HT-29 (cell line): ENCODE measurements around the gene CWC27. TPM values are rescaled to one million over a fixed set of nuclear protein-coding genes. Genes with fewer than 3 reads are reported as not detected.

Source experiments
- DNase-seq: peaks from one replicate; pipeline ENCODE4 v3.0.0-alpha.2; 2015; ENCODE audit warnings: low spot score
- total RNA-seq: library from RNA; depleted of rRNA; stranded (reverse); fragments of >200 nt; shearing (Covaris generic); gene quantifications from 2 replicates; pipeline ENCODE4 v1.2.3, GENCODE V29; 2014

CWC27 gene
- total RNA-seq, 1 experiment from 2014 or later: 10.8 TPM

DNA sequence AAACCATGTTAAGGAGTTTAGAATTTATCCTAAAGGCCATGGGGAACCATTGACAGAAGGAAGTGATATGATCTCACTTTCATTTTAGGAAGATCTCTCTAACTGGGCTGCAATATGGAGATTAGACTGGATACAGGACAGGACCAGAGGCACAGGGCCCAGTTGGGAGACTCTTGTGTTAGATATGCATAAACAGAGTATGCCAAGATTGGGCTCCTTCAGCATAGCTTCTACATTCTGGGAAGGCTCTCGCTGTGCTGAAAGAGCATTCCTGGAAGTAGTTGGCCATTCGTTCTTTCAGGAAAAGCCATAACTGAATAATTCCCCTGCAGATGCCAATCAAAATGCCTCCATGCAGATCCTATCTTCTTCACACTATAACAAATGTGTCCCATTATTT, 204.5 kb downstream of the CWC27 start:
- DNase-seq: no peak

DNA sequence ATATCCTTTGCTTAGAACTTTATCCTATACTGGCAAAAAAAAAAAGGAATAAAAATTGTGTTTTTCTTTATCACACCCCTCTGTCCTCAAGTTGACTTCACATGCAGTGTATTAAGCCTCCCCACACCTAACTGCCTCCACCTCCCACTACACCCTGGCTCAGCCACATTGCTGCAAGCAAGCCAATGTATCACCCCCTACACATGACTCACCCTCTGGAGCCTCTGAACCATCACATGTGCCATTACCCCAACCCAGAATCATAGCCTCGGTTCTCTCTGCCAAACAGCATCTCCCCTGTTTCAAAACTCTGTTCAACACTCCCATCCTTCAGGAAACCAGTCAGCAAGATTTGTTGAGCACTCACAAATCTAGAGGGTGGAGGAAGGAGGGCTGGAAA, 209.0 kb downstream of the CWC27 start:
- DNase-seq: no peak

DNA sequence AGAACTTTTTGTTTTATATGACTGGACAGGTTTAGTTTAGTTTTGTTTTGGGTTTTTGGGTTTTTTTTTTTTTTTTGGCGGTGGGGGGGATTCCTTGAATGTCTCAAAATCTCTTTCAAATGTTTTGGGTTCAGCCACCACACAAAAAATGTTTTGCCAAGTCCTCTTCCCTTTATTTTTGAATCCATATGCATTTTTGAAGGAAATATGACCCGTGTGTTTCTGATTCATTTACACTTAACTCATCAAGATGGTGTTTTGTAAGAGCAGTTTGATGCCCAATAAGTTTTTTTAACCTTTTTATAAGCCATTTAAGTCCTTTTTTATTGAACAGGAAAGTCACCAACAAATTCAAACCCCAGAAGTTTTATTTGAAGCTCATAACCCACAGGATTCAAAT, 209.8 kb downstream of the CWC27 start:
- DNase-seq: no peak

DNA sequence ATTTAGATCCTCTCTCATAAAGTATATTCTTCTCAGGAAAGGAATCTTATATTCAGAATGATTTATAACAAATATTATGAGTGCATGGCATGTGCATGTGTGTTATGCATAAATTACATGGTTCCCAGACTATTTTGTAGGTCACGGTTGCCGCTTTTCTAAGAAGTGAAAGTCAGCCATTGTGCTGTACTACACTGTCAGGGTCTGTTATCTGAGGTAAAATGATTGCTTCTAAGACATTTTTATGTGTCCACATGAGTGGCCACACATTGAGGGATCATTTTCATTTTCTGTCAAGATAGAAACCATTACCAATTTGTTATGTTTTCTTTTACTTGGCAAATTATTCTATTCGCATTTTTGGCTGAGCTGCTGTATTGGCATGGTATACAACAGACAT, 210.8 kb downstream of the CWC27 start:
- no peak for DNase-seq

DNA sequence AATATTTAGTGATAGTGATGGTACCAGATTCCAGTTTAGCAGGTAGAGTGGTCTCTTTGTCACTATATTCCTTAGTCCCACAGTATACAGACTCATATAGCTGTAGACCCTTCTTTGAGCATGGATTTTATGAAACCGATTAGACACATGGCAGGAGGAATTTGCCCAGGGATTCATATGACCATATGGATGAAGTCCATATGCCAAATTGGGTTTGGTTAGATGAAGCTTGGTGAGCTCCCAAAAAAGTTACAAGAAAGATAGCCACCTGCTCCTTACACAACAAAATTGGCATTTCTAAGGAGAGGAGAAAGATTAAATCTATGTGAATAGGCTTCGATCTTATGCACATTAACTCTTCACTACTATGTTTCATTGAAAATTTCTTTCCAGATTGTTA, 211.4 kb downstream of the CWC27 start:
- no peak for DNase-seq

DNA sequence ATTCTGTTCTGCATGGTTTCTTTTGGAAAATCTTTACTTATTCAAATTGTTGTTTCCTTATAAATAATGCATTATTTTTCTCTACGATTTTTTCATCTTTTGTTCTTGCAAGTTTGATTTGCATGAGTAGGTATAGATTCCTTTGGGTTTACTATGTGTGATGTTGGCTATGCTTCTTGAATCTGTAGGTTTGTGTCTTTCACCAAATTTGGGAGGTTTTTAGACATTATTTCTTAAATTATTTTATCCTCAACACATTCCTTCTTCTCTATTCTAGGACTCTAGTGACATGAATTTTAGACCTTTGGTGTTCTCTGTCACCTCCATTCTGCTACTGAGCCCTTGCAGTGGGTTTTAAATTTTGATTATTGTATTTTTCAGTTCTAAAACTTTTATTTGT, 219.0 kb downstream of the CWC27 start:
- no peak for DNase-seq

DNA sequence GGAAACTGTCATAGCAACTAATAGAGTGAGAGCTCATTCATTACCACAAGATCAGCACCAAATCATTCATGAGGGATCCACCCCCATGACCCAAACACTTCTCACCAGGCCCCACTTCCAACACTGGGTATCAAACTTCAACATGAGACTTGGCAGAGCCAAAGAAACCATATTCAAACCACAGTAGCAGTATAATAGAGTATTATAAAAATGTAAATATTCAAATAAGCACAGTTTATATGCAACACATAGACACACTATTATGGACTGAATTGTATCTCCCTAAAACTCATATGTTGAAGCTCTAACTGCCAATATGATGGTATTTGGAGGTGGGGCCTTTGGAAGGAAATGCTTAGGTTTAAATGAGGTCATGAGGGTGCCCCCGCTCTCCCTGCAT, 240.5 kb downstream of the CWC27 start:
- DNase-seq: no peak

DNA sequence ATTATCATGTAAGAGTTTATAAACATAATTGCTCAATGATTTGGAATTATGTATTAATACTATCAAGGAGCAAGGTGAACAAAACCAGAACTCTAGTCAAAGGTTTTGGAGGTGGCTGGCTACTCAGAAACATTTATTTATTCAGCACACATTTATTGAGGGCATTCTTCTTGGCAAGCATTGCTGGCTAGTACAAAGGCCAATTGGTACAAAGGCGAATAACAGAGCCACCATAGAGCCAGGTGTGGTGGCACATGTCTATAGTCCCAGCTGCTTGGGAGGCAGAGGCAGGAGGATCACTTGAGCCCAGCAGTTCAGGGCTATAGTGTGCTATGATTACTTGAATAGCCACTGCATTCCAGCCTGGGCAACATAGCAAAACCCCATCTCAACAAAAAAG, 242.1 kb downstream of the CWC27 start:
- no peak for DNase-seq

DNA sequence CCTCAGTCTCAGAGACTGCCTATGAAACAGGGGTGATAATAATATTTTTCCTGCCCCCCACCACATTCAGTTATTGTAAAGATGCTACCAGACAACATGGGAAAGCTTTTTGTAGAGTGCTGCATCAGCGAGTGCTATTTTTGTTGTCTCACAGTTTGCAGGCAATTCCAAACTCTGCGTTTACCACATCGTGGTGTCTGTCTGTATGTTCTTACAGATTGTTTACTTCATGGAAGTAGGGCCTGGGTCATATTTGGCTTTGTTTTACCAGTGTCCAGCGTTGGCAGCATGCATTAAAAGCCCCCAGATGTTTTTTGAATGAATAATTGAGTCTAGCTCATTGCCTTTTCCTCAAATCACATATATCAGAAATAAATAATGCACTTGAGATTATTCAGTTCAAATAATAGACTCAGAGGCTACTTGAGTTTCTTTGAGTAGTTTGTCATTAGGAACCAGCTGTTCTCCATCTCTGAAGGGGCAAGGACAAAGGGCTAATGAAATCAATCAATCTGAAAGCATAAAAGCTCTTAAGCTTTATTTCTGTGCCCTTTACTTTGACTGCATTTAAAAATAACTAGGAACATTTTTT, 243.7 kb downstream of the CWC27 start:
- no peak for DNase-seq

DNA sequence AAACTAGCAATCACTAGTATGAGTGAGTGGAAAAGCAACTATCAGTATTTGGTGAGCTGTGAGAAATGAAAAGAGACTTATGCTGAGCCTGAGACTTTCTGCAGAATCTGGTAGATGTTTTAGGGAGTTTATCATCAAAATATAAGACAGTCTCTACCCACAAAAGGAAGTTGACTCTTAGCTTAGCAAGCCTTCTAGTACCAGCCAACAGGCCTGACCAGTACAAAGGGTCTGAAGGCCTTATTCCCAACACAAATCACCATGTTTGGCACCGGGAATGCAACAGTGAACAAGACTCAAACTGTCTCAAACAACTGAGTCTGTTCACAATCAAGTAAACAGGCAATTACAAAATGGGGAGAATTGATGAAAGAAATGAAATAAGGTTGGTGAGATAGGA, 244.4 kb downstream of the CWC27 start:
- DNase-seq: no peak

DNA sequence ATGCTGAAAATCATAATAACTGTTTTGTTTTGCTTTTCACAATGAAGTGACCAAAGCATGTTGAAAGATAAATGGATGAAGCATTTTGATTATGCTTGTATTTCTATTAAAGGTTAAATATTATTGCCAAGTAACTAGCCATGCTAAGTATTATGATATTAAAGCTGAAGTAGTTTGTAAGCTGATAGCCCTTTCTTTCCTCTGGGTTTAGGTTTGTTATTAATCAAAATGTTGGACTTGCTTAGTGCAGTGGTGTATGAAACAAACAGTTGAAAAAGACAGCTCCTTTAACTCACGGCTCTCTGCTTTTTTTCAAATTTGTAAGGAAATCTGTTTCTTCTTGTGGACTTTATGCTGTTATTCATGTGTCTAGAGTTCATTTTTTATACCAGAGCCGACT, 246.0 kb downstream of the CWC27 start:
- DNase-seq: no peak

DNA sequence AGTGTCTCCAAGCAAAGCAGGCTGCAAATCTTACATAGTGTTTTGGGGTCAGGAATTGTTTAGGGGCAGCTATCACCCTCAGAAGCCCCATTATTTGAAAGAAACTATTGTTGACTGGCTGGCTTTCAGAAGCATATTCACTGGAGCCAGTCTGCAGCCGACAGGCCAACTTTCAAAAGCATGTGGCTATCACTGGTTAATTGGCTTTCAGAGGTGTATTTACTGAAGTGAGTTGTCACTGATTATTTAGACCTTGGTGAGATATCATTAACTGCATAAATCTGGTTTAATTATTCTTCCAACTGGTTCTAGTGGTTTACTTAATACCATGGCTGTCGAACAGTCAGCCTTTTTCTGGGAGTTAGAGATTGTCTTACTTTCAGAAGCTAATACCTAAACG, 247.0 kb downstream of the CWC27 start:
- no peak for DNase-seq

DNA sequence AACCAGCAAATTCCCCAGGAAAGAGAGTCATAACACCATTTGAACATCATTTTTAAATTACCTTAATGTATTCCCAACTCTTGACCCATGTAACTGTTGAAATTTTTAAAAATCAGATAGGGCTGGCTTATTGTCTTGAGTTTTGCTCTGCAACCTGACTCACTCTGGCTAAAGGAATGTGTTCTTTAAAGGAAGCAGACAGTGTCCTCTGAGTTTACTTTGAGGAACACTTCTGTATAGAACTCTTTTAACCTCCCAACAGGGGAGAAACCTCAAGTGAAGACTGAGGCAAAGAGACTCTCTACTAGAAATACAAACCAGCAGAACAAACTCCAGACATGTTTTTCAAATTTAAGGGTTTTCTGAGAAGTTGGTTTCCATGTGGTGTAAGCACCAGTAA, 248.9 kb downstream of the CWC27 start:
- no peak for DNase-seq

DNA sequence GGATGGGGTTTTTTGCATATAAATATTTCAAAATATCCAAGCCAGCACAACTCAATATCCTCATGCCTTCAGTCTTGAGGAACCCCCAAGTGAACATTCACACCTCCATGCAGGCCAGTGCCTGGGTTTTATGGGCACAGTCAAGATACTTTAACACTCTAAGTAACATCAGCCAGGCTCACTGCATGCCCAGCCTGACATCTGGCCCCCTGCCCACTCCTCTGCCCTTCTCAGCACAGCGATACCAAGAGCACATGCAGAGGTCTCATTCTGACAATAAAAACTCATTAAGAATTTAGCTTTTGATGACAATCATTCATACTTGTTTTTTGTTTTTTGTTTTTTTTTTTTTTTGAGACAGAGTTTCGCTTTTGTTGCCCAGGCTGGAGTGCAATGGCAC, 250.0 kb downstream of the CWC27 start:
- DNase-seq: no peak

DNA sequence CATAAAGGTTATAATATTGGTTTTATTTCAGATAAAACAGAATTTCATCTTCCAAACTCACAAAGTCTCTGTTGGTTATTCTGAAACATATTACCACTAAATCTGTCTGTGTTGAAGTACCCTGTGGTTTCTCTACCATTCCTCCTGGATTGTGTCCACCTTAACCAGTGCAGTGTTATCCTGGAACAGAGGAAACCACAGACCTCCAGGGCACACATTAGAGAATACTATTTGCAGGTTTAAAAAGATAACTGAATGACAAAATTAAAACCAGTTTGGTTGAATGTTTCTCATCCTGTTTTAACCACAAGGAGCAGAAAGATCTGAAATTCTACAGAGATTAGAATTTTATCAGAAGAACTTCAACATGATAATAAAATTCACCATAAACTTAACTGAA, 251.8 kb downstream of the CWC27 start:
- DNase-seq: no peak

DNA sequence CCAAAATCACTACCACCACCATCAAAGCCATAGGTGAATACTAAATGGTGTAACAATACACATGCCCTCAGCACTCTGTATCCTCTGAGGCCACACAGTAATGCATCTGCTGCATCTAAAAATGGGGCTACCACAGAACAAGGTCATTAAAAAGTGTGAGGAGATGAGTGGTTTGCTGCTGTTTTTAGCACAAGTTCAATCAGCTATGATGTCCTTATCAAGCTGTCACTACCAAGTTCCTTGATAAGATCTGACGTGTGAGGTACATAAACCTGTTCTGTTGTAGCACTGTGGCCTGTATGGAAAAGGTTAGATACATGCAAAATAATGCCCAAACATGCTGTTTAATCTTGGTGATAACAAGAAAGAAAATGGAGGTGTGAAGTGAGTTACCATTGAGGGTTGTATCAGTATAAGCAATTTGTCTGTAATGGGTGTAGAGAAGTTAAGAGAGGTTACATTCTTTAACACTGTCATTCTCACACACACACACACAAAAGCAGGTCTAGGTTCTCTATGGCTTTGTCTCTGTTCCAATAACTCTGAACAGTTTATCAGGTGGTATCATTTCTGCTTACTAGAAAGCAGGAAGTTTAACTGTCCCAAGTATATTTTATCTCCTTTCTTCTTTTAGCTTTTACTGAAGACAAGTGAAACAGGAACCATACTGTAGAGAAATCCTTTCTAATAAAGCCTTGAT, 252.9 kb downstream of the CWC27 start:
- DNase-seq: no peak

DNA sequence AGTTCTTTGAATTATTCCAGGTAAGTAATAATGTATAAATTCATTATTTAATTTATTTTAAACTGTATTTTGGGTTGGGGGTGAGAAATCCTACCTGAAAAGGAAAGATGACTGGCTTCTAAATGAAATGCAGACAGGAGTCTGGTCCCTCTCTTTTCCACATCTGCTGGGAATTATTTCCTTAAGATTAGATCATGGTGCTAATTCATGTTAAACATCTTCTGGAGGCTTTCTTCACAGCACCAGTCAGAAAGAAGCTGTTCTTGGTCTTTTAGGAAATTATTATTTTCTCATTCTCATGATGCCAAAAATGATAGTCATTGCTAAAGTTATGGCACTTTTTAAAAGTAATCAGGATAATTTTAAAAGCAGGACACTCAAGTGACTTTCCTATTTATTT, 254.2 kb downstream of the CWC27 start:
- DNase-seq: no peak

DNA sequence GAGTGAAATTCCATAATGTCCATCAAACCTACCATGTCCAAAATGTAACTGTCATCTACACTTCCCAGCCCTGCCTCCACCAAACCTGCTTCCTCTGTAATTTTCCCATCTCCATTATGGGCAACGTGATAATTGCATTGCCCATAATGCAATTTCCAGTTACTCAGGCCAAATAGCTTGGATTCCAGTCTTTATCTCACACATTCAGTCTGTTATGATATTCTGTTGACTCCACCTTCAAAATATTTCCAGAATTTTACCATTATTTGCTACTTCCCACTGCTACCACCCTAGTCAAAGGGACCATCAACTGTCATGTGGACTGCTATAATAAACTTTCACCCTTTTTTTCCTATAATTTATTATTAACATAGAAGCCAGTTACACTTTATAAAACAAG, 256.0 kb downstream of the CWC27 start:
- no peak for DNase-seq

DNA sequence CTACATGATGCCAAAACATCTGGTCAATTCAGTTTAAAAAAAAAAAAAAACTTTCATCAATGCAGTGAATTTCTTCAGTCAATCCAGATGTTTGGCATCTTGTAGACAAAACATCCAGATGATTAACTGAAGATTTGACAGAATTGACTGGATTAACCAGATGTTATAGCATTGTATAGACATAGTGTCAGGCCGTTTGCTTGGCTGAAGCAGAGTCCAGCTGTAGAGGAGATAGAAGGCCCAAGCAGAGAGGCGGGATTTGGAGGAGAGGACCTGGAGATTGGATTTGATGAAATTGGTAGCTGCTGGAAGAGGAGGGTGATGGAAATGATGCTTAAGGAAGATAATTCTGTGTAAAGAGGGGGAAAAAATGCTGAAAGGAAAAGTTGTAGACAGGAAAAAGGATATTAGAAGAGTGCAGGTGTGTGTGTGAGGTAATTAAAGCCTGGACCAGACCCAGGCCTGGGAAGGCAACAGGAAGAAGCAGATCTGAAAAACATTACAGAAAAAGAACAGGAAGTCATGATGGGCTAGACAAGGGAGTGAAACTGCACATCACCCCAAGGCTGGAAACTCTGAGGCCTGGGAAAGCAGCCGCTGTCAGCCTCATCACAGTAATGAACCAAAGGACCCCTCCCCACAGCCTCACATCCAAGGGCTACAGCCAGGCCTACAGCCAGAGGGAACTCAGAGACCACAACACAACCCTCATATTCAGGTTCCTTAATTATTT, 258.3 kb downstream of the CWC27 start:
- no peak for DNase-seq

DNA sequence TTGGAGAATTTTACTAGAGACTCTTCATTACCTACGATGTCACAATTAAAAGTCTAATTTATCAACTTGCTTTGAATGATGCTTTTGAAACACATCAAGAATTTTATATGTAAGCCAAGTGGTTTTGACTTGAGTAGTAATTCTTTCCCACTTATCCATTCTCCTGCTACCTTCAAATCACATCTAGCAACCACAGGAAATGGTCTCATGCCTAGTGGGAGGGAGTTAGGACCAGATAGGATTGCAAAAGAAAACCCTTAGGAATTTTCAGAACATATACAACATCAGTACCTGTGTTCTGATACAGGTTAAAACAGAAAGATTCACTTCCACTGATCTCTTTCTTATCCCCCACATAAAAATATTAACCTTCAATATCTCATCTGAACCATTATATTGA, 260.4 kb downstream of the CWC27 start:
- no peak for DNase-seq

DNA sequence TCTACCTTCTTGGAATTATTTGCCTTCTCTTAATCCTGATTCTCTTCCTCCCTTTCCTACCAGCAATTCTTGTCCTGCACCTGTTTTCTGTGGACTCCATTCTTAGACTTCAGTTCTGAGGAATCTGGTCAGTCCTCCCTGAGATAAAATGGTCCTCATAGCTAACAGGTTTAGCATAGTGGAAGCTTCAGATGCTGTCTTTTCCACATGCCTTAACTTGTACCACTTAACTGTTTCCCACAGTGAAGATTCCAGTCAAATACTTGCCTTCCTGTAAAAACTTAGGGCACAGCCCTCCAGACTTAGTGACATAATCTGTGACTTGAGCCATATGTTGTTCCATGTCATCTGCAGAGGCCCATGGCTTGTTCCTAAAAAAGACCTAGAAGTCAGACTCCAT, 261.3 kb downstream of the CWC27 start:
- no peak for DNase-seq

DNA sequence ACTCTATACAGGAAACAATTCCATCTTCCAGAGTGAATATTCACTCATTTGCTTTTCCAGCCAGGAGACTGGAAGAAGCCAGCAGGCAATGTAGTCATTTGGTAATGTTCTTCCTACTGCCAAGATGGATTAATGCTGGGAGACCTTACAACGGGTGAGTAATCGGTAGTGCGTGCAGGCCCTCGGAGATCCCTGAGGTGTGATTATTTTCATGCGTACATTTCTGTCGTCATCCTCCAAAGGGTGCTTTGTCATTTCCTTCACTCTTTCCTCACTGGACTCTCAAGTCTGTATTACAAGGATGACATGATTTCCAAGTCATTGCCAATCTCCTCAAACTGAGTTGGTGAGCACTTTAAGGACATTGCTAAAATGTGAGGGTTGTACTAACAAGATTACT, 263.5 kb downstream of the CWC27 start:
- no peak for DNase-seq
